Breast epithelium (tissue), 4 donors: Measurements from ENCODE around the gene NAALADL1. TPM values are rescaled to one million over a fixed set of nuclear protein-coding genes. Genes with fewer than 3 reads are reported as not detected.

ENCODE experiments used
- DNase-seq, 2 donors: peaks; one replicate each; pipeline ENCODE4 v3.0.0-alpha.2; 2019; ENCODE audit warnings: low spot score in 2 of 2
- H3K27ac ChIP-seq, 2 donors: fragments of 200-600 bp; sonication (generic) in 1 of 2; one replicate each; pipeline ENCODE4 v1.5.1; 2016 to 2019; ENCODE audit warnings: mild to moderate bottlenecking in 1 of 2
- H3K27me3 ChIP-seq, 2 donors: fragments of 200-600 bp; sonication (generic) in 1 of 2; one replicate each; pipeline versions ENCODE4 v1.5.1 to v1.6.0; 2017 to 2019; ENCODE audit warnings: control low read depth in 1 of 2, mild to moderate bottlenecking in 1 of 2
- H3K36me3 ChIP-seq: fragments of 200-600 bp; one replicate; pipeline ENCODE4 v1.5.1; 2019
- H3K4me1 ChIP-seq, 2 donors: fragments of 200-600 bp; sonication (generic); one replicate each; pipeline ENCODE4 v1.5.1; 2016 to 2019; ENCODE audit warnings: control low read depth in 1 of 2
- H3K4me3 ChIP-seq, 3 donors: fragments of 200-600 bp; sonication (generic); 1 replicate in 2 of 3; 2 replicates in 1 of 3; pipeline ENCODE4 v1.5.1; 2016 to 2019; ENCODE audit warnings: mild to moderate bottlenecking in 3 of 3, moderate library complexity in 2 of 3
- H3K9me3 ChIP-seq, 2 donors: fragments of 200-600 bp; sonication (generic) in 1 of 2; one replicate each; pipeline ENCODE4 v1.5.1; 2016 to 2019; ENCODE audit warnings: control low read depth in 1 of 2
- POLR2A ChIP-seq: fragments of 450-650 bp; IDR thresholded peaks from one replicate; pipeline ENCODE4 v1.6.1; 2016; ENCODE audit warnings: antibody characterized with exemption, mild to moderate bottlenecking, moderate library complexity
- POLR2AphosphoS5 ChIP-seq, 3 donors: sonication (generic); formaldehyde crosslinking; IDR thresholded peaks; one replicate each; pipeline ENCODE4 v1.6.1; 2017; ENCODE audit warnings: antibody characterized with exemption in 3 of 3
- intact Hi-C: fragments of 100-400 bp; cut with DNase I; formaldehyde crosslinking; loops from one replicate; pipeline ENCODE4 v1.15.1; 2023; ENCODE audit warnings: low total_unique reads
- total RNA-seq, 3 donors: library from RNA; depleted of rRNA; stranded (reverse); fragments of >200 nt; gene quantifications; one replicate each; pipeline ENCODE4 v1.1.0, GENCODE V29; 2016
- TF ChIP-seq, protein P1 (sequence below), 3 donors: fragments of 450-650 bp; IDR thresholded peaks; one replicate each; pipeline ENCODE4 v1.5.1; 2016 to 2017; ENCODE audit warnings: antibody characterized with exemption in 3 of 3, mild to moderate bottlenecking in 3 of 3, moderate library complexity in 3 of 3

The NAALADL1 gene
- total RNA-seq, 3 donors from 2014 or later, result 15.5 to 28.8 (median 19.2) TPM

DNA sequence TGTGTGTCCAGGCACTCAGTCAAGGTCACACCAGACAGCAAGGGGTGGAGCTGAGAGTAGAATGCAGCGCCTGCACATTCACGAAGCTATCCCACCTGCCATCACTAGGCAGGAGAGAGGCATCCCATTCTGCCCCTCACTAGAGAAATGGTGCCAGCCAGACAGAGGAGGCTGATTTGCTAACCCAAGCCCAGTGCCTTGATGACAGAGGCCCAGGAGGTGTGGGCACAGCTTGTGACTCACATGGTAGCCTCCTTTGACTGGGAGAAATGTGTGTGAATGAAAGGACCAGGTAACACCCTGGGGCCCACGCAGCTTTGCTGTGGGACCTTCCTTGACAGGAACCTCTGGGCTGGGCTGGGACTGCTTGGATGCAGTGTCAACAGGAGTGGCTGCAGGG is 5.2 kb upstream of the NAALADL1 start:
- no peaks in the 10 kb centered on the region for H3K27me3 ChIP-seq
- H3K27ac ChIP-seq, result no peak overlapping the region
- TF ChIP-seq POLR2AphosphoS5 (IDR thresholded peaks at IDR 0.05), result no peak
- no peak for TF ChIP-seq POLR2A
- TF ChIP-seq, protein P1, sequence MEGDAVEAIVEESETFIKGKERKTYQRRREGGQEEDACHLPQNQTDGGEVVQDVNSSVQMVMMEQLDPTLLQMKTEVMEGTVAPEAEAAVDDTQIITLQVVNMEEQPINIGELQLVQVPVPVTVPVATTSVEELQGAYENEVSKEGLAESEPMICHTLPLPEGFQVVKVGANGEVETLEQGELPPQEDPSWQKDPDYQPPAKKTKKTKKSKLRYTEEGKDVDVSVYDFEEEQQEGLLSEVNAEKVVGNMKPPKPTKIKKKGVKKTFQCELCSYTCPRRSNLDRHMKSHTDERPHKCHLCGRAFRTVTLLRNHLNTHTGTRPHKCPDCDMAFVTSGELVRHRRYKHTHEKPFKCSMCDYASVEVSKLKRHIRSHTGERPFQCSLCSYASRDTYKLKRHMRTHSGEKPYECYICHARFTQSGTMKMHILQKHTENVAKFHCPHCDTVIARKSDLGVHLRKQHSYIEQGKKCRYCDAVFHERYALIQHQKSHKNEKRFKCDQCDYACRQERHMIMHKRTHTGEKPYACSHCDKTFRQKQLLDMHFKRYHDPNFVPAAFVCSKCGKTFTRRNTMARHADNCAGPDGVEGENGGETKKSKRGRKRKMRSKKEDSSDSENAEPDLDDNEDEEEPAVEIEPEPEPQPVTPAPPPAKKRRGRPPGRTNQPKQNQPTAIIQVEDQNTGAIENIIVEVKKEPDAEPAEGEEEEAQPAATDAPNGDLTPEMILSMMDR (IDR thresholded peaks at IDR 0.05), result no peak
- no peaks in the 10 kb centered on the region for H3K9me3 ChIP-seq
- no peak overlapping the region for H3K4me3 ChIP-seq
- no peaks in the 10 kb centered on the region for H3K4me1 ChIP-seq
- DNase-seq, result no peak
- intact Hi-C loops, result no loop called here
- H3K36me3 ChIP-seq, result no peaks in the 10 kb centered on the region

DNA sequence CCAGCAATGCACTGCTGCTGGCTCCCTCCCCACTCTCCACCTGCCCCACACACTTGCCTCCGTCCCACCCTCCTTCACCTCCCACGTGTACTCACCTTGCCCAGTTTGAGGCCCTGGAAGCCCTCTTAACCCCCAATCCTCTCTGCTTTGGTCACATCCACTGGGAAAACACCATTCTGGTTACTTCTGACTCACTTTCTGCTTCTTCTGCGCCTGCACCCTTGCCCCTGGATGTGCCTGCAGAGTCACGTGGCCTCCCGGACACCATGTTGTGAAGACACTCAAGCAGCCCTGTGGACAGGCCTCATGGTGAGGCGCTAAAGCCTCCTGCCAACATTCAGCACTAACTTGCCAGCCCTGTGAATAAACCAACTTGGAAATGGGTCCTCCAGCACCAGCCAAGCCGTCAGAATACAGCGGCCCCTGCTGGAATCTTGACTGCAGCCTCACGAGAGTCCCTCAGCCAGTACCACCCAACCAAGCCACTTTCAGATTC is 2.6 kb upstream of the NAALADL1 start:
- DNase-seq, result no peak
- H3K27me3 ChIP-seq, result no peaks in the 10 kb centered on the region
- no peak overlapping the region for H3K27ac ChIP-seq
- TF ChIP-seq POLR2AphosphoS5 (IDR thresholded peaks at IDR 0.05), result no peak
- no peak for TF ChIP-seq POLR2A
- TF ChIP-seq, protein P1 (IDR thresholded peaks at IDR 0.05), result no peak
- H3K9me3 ChIP-seq, result no peaks in the 10 kb centered on the region
- no peaks in the 10 kb centered on the region for H3K36me3 ChIP-seq
- no peak overlapping the region for H3K4me3 ChIP-seq
- intact Hi-C loops, result no loop called here
- no peaks in the 10 kb centered on the region for H3K4me1 ChIP-seq

DNA sequence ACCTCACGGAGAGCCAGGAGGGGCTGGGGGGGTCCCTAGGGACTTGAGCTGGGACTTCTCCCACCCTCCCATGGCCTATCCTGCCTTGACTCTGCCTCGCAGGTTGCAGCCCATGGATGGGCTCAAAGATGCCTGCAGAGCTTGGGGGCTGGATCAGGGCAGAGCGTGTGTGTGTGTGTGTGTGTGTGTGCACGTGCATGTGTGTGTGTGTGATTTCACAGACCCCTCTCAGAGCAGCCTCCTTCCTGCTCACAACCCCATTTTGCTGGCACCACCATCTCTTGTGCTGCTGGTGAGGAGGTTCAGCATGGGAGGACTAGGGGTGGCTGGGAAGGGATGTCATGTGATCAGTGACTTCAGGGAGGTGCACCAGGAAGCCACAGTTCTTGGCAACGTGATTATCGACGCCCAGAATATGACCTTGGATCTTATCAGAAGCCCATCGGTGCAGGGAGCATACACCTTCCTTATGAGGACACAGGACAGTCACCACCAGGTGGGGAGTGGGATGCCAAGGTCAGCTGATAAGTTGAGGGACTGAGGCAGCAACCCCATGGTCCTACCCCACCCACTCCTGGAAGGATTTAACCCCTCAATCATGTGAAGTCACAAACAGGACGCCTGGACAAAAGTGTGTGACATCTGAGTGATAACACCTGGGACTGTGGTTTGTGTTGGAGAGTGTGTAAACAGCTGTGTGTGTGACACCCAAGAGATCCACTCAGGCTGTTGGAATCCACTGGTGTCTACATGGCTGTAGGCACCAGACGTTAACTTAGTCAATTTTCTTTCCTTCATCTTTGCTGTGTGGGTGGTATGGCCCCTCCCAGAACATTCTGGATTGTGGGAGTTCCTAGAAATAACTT is 1.8 kb upstream of the NAALADL1 start:
- no peaks in the 10 kb centered on the region for H3K36me3 ChIP-seq
- TF ChIP-seq POLR2A (no peak), POLR2AphosphoS5 (IDR thresholded peaks at IDR 0.05) (no peak)
- TF ChIP-seq, protein P1 (IDR thresholded peaks at IDR 0.05), result no peak
- H3K4me3 ChIP-seq, result no peak overlapping the region
- intact Hi-C loops, result no loop called here
- no peak overlapping the region for H3K27ac ChIP-seq
- no peak for DNase-seq
- no peaks in the 10 kb centered on the region for H3K9me3 ChIP-seq
- H3K4me1 ChIP-seq, result no peaks in the 10 kb centered on the region
- no peaks in the 10 kb centered on the region for H3K27me3 ChIP-seq

DNA sequence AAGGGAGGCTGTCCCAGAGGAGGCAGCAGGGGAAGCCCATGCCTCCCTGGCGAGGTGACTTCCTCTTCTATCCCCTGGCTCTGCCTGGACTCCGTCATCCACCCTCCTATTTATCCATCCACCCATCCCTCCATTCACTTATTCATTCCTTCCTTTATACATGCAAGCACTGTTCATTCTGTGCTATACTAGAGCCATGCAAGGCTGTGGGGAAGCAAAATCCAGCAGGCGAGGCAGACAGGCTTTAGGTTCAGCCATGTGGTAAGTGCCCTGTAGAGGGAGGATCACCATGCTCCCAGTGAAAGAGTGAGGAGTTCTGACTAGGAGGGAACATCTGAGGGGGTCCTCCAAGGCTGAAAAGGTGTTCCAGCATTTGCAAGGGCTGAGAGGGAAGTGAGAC is 1.2 kb upstream of the NAALADL1 start:
- no peaks in the 10 kb centered on the region for H3K36me3 ChIP-seq
- H3K4me3 ChIP-seq, result no peak overlapping the region
- H3K9me3 ChIP-seq, result no peaks in the 10 kb centered on the region
- H3K4me1 ChIP-seq, result no peaks in the 10 kb centered on the region
- no peak for DNase-seq
- TF ChIP-seq, protein P1 (IDR thresholded peaks at IDR 0.05), result no peak
- TF ChIP-seq POLR2A, result no peak
- TF ChIP-seq POLR2AphosphoS5 (IDR thresholded peaks at IDR 0.05), result no peak
- no peak overlapping the region for H3K27ac ChIP-seq
- no peaks in the 10 kb centered on the region for H3K27me3 ChIP-seq
- intact Hi-C loops, result no loop called here

DNA sequence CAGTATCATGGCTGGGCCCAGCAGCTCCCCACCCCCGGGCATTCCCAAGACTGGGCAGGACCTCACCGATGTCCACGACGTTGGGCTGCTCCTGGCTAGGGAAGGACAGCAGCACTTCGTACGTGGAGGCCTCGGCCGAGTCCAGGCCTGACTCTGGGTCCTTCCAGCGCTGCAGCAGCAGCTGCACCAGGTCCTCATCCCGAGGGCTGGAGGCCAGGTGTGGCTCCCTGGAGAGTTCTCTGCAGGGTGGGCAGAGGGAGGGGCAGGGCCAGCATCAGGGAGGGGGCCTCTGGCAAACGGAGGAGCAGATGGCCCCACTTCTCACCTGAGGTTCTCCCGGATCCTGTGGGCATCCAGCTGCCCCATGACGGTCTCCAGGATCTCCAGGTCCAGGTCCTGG is 341 bp downstream of the NAALADL1 start:
- no peak for DNase-seq
- H3K4me1 ChIP-seq, result no peaks in the 10 kb centered on the region
- H3K27ac ChIP-seq, result no peak overlapping the region
- H3K4me3 ChIP-seq, result no peak overlapping the region
- TF ChIP-seq, protein P1 (IDR thresholded peaks at IDR 0.05), result no peak
- TF ChIP-seq POLR2A (no peak), POLR2AphosphoS5 (IDR thresholded peaks at IDR 0.05) (no peak)
- H3K36me3 ChIP-seq, result no peaks in the 10 kb centered on the region
- intact Hi-C loops, result no loop called here
- no peaks in the 10 kb centered on the region for H3K27me3 ChIP-seq
- no peaks in the 10 kb centered on the region for H3K9me3 ChIP-seq
